DND-41 (cell line): ENCODE measurements around the gene PCGF2.

Experiments used
- CTCF ChIP-seq: IDR thresholded peaks from 2 replicates; pipeline ENCODE4 v1.5.1; 2012; ENCODE audit warnings: borderline replicate concordance, low read length, moderate library complexity, mild to moderate bottlenecking; ENCODE audit not compliant: poor library complexity, severe bottlenecking; ENCODE audit errors: extremely low read depth
- EZH2 ChIP-seq: IDR thresholded peaks from 3 replicates; pipeline ENCODE4 v1.6.1; 2012; ENCODE audit warnings: borderline replicate concordance, low read depth, mild to moderate bottlenecking, moderate library complexity, low read length, inconsistent platforms; ENCODE audit not compliant: severe bottlenecking

GRCh38 chr17:38687286-38687685 is 60.9 kb downstream of the PCGF2 start:
- TF ChIP-seq CTCF: no peak
- no peak for TF ChIP-seq EZH2
